ENCODE data around the gene MYO1E. TPM values are rescaled to one million over a fixed set of nuclear protein-coding genes. Genes with fewer than 3 reads are reported as not detected.

Gene MYO1E
- polyA plus RNA-seq, 1 donor from 2014 or later: 0.38 TPM

- no peak overlapping the region for H3K27ac ChIP-seq (ENCODE audit: low read length)
- H4K20me1 ChIP-seq (ENCODE audit: insufficient read depth): no peaks in the 10 kb centered on the region
- H3K36me3 ChIP-seq (ENCODE audit: insufficient read depth, low read length): no peaks in the 10 kb centered on the region
- no peak for TF ChIP-seq CTCF (IDR thresholded peaks at IDR 0.05; ENCODE audit: poor library complexity, severe bottlenecking)
- no peak for TF ChIP-seq EZH2 (IDR thresholded peaks at IDR 0.05; ENCODE audit: borderline replicate concordance, insufficient read depth, low read length, poor library complexity, severe bottlenecking)
- TF ChIP-seq SMC3 (conservative IDR thresholded peaks at IDR 0.05; ENCODE audit: poor library complexity): no peak
- no peak for TF ChIP-seq MXI1 (conservative IDR thresholded peaks at IDR 0.05; ENCODE audit: poor library complexity, severe bottlenecking)
- no peak for TF ChIP-seq EP300 (conservative IDR thresholded peaks at IDR 0.05; ENCODE audit: poor library complexity, severe bottlenecking)
- TF ChIP-seq RAD21 (conservative IDR thresholded peaks at IDR 0.05): no peak
- no peak for TF ChIP-seq TAF1 (IDR thresholded peaks at IDR 0.05; ENCODE audit: low read depth)
- TF ChIP-seq REST (IDR thresholded peaks at IDR 0.05; ENCODE audit: borderline replicate concordance): no peak
- TF ChIP-seq POLR2AphosphoS5 (IDR thresholded peaks at IDR 0.05): no peak
- H3K9me3 ChIP-seq (ENCODE audit: low read length): no peaks in the 10 kb centered on the region
- no peak overlapping the region for H3K9ac ChIP-seq (ENCODE audit: low read length)
- no peak overlapping the region for H3K4me3 ChIP-seq (ENCODE audit: low read length)
- H2AFZ ChIP-seq (ENCODE audit: low read depth, low read length): no peak overlapping the region
- H3K9me2 ChIP-seq (ENCODE audit: insufficient read depth, low read length): no peaks in the 10 kb centered on the region
- no peaks in the 10 kb centered on the region for H3F3A ChIP-seq (ENCODE audit: insufficient read depth, low read length, poor library complexity, severe bottlenecking)
- H3K4me2 ChIP-seq (ENCODE audit: low read length): no peak overlapping the region
- H3K79me2 ChIP-seq (replicated peaks; ENCODE audit: insufficient read depth, low read length): no peaks in the 10 kb centered on the region
- H3K27me3 ChIP-seq (ENCODE audit: insufficient read depth, low read depth, low read length): no peaks in the 10 kb centered on the region
Observed at GRCh38 chr15:59158701-59159034, 214.0 kb downstream of the MYO1E start.

GRCh38 chr15:59157840-59158700, 214.6 kb downstream of the MYO1E start:
- Histone ChIP-seq H3K9ac (ENCODE audit: low read length) (no peak overlapping the region), H3K36me3 (ENCODE audit: insufficient read depth, low read length) (no peaks in the 10 kb centered on the region), H3K4me3 (ENCODE audit: low read length) (no peak overlapping the region), H4K20me1 (ENCODE audit: insufficient read depth) (no peaks in the 10 kb centered on the region), H3K27me3 (ENCODE audit: insufficient read depth, low read depth, low read length) (no peaks in the 10 kb centered on the region), H3F3A (ENCODE audit: insufficient read depth, low read length, poor library complexity, severe bottlenecking) (no peaks in the 10 kb centered on the region), H3K9me2 (ENCODE audit: insufficient read depth, low read length) (no peaks in the 10 kb centered on the region), H2AFZ (ENCODE audit: low read depth, low read length) (no peak overlapping the region), H3K27ac (ENCODE audit: low read length) (no peak overlapping the region), H3K4me2 (ENCODE audit: low read length) (no peak overlapping the region), H3K79me2 (replicated peaks; ENCODE audit: insufficient read depth, low read length) (no peaks in the 10 kb centered on the region), H3K9me3 (ENCODE audit: low read length) (no peaks in the 10 kb centered on the region)
- TF ChIP-seq SMC3 (conservative IDR thresholded peaks at IDR 0.05; ENCODE audit: poor library complexity) (no peak), REST (IDR thresholded peaks at IDR 0.05; ENCODE audit: borderline replicate concordance) (no peak), EZH2 (IDR thresholded peaks at IDR 0.05; ENCODE audit: borderline replicate concordance, insufficient read depth, low read length, poor library complexity, severe bottlenecking) (no peak), EP300 (conservative IDR thresholded peaks at IDR 0.05; ENCODE audit: poor library complexity, severe bottlenecking) (no peak), RAD21 (conservative IDR thresholded peaks at IDR 0.05) (no peak), TAF1 (IDR thresholded peaks at IDR 0.05; ENCODE audit: low read depth) (no peak), MXI1 (conservative IDR thresholded peaks at IDR 0.05; ENCODE audit: poor library complexity, severe bottlenecking) (no peak), CTCF (IDR thresholded peaks at IDR 0.05; ENCODE audit: poor library complexity, severe bottlenecking) (no peak), POLR2AphosphoS5 (IDR thresholded peaks at IDR 0.05) (no peak)
